ENCODE measurements around the gene HOXA3.

Gene HOXA3

GRCh38 chr7:27105301-27106031 lies 46.9 kb downstream of the HOXA3 start:
- TF ChIP-seq MYC (IDR thresholded peaks at IDR 0.05; ENCODE audit: low read depth, low read length), result no peak
- no peak for TF ChIP-seq POLR2A (IDR thresholded peaks at IDR 0.05; ENCODE audit: extremely low read depth, insufficient read length)
- no peak for TF ChIP-seq CTCF (IDR thresholded peaks at IDR 0.05; ENCODE audit: low read depth, low read length)
- TF ChIP-seq, protein P1, sequence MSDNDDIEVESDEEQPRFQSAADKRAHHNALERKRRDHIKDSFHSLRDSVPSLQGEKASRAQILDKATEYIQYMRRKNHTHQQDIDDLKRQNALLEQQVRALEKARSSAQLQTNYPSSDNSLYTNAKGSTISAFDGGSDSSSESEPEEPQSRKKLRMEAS (IDR thresholded peaks at IDR 0.05; ENCODE audit: low read depth, low read length), result no peak
- H3K4me3 ChIP-seq (ENCODE audit: low read depth, low read length), result no peak overlapping the region
- no peak for DNase-seq (ENCODE audit: low read depth)

DNA sequence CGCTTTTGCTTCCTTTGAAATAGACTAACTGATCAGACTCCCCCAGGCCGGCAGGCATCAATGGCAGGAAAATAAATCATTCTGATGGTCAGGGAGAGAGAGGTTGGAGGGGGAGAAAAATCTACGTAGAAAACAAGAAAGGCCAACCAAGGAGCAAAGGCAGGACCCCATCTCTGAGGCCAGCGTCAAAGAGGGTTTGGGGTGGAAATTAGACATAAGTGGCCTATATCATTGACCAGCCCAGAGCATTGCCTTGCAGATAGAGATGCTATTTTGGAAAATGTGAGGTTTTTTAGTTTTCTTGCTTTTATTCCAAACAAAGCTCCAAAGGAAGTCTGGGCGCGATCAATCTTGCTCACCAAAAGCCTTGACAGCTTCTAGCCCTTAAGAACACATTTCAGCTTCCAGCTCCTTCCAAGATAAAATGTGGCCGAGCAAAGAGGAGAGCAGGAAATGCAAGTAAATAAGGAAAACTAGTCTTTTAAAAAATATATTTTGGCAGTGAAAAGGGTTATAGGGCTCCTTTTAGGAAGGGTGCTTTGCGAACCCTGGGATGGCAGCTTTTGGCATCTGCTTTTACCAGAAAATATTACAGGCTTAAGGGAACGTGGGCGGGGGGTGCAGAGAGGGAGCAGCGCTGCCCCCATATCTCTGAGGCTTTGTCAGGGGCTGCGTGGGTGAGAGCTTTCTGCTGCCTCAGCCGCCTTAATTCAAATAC lies 47.9 kb downstream of the HOXA3 start:
- DNase-seq (ENCODE audit: low read depth), result no peak
- no peak overlapping the region for H3K4me3 ChIP-seq (ENCODE audit: low read depth, low read length)
- TF ChIP-seq POLR2A (IDR thresholded peaks at IDR 0.05; ENCODE audit: extremely low read depth, insufficient read length) (no peak), CTCF (IDR thresholded peaks at IDR 0.05; ENCODE audit: low read depth, low read length) (no peak), MYC (IDR thresholded peaks at IDR 0.05; ENCODE audit: low read depth, low read length) (no peak)
- TF ChIP-seq, protein P1 (IDR thresholded peaks at IDR 0.05; ENCODE audit: low read depth, low read length), result no peak

DNA sequence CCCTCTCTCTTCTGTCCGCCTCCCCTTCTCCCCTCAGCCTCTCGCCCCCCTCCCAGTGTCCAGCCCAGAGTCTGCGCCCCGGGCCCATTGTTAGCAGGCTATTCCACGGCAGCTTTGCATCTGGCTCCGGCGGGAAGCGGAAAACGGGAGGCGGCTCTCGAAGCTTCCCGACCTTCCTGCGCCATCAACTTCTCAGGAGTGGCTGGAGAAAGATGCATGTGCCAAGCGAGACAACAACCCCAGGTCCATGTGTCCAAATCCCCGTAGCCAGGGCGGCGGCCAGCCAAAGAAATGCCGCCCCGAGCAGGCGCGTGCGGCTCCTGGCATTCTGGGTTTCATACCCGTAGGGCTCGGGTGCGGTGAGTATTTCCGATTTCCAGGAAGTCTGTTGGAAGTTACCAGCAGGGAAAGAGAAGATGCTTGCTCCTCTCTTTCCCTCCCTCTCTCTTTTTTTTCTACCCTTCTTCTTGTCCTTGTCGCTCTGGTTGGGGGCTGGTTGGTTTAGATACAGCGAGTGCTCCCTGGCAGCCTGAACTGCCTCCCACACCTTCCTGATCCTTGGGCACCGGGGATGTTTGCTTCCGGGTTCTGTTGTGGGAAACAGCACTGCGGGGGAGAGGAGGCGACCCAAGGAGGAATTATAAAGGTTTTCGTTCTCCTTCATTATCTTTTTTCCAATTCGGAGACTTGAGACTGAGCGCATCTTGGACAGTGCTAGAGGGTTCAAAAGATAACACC lies 48.7 kb downstream of the HOXA3 start:
- DNase-seq (ENCODE audit: low read depth), result no peak
- TF ChIP-seq CTCF (IDR thresholded peaks at IDR 0.05; ENCODE audit: low read depth, low read length) (no peak), POLR2A (IDR thresholded peaks at IDR 0.05; ENCODE audit: extremely low read depth, insufficient read length) (no peak), MYC (IDR thresholded peaks at IDR 0.05; ENCODE audit: low read depth, low read length) (no peak)
- TF ChIP-seq, protein P1 (IDR thresholded peaks at IDR 0.05; ENCODE audit: low read depth, low read length), result no peak
- H3K4me3 ChIP-seq (ENCODE audit: low read depth, low read length), result no peak overlapping the region

DNA sequence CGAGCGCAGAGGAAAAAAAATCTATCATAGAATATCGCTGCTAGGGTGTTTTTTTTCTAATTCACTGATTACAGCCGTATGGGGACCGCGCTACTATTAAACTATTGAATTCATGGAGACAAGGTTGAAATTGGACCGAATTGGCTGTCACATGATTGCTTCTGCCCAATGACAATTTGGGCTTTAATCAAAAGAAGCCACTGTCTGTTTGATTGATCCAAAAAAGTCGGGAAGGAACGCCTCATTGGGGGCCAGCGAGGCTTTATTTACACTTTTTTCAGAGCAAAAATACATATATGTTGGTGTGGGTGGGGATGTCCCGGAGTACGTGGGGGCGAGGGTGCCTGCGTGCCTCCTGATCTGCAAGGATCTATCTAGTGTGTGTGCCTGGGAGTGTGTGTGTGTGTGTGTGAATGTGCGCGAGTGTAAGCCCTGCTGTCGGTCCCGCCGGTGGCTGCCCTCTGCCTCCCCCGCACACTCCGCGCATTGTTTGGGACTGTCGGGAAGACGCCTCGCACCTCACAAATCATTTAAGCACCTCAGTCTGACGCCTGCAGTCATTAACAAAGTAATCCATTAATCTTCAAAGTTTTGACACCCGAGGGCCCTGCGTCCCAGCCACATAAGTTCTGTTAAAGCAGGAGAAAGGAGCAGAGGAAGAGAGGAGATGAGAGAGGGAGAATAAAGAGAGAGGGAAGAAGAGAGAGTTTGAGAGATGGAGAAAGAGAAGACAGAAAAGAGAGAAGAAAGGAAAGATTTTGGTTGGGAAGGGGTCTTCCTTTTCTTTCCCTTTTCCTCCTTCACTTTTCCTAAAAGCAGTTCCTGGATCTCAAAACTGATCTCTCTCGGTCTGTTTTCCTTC lies 49.6 kb downstream of the HOXA3 start, which contains the start of gene HOXA2:
HOXA2 (minus strand) TSS at position 103 of the 862 bp plus-strand sequence. CDS start 183 bp downstream, outside the sequence.
- no peak within 1 kb of the TSS for H3K4me3 ChIP-seq (ENCODE audit: low read depth, low read length)
- TF ChIP-seq POLR2A (IDR thresholded peaks at IDR 0.05; ENCODE audit: extremely low read depth, insufficient read length) (no peak), CTCF (IDR thresholded peaks at IDR 0.05; ENCODE audit: low read depth, low read length) (no peak), MYC (IDR thresholded peaks at IDR 0.05; ENCODE audit: low read depth, low read length) (no peak)
- TF ChIP-seq, protein P1 (IDR thresholded peaks at IDR 0.05; ENCODE audit: low read depth, low read length), result no peak
- no peak for DNase-seq (ENCODE audit: low read depth)

Measured in NB4 (cell line).